HG02798 (cell line): ENCODE data around the gene IMPG2.

Source experiments
- ATAC-seq: cut with Tn5 transposase; IDR thresholded peaks from one replicate; pipeline ENCODE4 v1.9.1; 2021; ENCODE audit warnings: mild to moderate bottlenecking; ENCODE audit not compliant: unreplicated experiment, poor library complexity

IMPG2 gene

DNA sequence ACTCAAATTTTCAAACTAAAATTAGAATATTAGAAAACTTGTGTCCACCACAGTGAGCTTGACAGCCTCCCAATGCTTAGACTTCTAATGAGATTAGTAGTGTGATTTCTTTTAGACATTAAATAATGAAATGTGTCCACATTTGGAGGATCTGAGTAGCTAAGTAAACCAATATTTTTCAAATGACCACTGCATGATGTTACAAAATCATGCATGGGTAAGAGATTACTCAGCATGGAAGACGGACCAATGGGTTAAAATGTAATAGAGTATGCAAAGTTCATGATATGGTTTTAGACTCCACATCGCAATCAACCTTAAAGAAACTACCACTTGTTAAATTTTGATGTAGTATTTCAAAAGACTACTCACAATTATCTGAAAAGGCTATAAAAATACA lies 130.6 kb downstream of the IMPG2 start:
- ATAC-seq: no peak

DNA sequence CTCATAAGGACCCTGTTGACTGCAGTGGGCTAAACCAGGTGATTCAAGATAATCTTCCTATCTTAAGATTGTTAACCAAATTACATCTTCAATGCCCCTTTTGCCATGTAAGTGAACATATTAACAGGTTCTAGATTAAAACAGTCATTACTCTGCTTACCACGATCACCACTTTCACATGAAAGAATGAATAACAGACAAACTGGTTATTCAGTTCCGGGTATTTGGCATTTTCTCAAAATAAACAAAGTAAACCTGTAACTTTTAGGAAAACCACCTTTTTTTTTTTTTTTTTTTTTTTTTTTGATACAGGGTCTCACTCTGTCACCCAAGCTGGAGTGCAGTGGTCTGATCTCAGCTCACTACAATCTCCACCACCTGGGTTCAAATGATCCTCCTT lies 131.2 kb downstream of the IMPG2 start:
- ATAC-seq: no peak

DNA sequence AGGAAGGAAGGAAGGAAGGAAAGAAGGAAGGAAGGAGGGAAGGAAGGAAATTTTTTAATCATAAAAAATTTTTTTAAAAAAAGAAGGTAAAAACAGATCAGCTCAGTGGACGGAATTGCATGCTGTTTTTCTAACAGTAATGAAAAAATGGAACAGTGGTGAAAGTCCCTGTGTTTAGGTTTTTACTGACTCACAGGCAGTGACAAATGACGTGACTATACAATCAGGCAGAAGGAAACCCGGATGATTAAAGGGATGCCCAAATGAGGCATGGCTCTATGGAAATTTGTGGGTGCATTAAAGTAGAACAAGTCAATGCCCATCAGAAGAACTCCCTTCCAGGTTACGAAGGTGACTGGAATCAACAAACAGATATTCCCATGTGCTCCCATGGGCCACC lies 135.0 kb downstream of the IMPG2 start:
- no peak for ATAC-seq

DNA sequence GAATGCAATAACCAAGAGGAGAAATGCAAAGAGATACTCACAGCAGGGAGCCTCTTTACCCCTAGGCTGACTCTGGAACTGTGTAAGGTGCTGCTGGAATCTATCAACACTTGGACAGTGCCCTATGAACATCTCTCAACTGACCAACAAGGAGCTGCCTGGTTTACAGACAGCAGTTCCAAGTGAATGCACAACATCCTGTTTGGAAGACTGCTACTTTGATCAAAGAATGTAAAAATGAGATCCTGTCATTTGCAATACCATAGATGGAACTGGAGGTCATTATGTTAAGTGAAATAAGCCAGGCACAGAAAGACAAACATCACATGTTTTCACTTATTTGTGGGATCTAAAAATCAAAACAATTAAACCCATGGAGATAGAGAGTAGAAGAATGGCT lies 136.3 kb downstream of the IMPG2 start:
- ATAC-seq: no peak

DNA sequence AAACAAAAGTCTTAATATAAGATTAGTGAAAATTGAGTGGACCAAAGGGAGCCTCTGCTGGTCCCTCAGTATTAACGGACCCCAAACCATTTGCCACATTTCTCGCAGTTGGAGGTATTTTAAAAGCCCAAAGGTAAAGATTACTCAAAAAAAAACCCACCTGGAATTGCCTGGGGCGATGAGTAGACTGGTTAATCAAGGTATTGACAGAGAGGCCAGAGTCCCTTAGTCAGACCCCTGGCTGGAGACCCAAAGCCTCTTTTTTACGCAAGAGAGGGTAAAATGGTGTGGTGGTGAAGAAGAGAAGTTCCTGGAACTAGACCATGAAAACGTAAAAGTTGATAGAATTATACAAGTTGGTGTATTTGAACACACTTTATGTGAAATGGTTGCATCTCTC lies 137.2 kb downstream of the IMPG2 start:
- ATAC-seq: no peak

DNA sequence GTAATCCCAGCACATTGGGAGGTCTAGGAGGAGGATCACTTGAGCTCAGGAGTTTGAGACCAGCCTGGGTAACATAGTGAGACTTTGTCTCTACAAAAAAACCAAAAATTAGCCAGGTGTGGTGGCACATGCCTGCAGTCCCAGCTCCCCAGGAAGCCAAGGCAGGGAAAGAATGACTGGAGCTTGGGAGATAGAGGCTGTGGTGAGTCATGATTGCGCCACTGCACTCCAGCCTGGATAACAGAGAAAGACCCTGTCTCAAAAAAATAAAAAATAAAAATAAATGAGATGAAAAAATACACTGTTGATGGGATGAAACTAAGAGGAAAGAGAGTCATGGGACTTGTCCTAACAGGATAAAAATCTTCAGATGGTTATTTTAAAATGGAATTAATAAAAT lies 137.6 kb downstream of the IMPG2 start:
- no peak for ATAC-seq

DNA sequence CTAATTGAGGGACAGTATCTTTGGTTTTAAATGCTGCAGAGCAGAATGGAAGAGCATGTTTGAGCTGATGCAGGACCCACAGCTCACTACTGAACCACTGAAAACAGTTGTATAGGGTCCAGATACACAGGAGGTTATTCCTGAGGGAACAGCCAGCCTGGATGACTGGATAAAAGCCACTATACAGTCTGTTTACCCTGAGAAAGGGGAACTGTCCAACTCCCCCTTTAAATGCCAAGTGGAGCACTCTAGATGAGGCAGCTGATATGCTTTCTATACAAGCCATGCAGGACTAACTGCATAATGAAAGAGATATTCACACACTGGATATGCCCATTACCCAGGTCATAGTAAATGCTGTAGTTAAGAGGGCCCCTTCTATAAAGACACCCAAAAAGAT lies 138.6 kb downstream of the IMPG2 start:
- no peak for ATAC-seq

DNA sequence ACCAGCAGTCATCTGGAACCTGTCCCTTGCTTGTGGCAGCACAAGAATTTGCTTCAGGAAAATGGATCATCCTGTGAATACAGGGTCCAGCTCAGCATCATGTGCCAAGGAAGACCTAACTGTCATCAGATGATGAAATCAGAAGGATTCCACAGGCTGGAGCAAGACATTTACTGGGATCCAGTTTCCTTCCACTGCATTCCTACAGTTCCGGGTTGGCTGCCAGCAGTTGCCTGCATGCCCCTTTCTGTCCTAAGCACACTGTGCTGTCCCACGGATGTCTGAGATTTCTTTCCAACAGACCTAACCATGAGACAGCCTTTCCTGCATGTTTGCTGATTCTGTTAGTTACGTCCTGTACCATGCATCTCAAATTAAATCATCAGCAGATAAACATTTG lies 140.7 kb downstream of the IMPG2 start:
- ATAC-seq: no peak

DNA sequence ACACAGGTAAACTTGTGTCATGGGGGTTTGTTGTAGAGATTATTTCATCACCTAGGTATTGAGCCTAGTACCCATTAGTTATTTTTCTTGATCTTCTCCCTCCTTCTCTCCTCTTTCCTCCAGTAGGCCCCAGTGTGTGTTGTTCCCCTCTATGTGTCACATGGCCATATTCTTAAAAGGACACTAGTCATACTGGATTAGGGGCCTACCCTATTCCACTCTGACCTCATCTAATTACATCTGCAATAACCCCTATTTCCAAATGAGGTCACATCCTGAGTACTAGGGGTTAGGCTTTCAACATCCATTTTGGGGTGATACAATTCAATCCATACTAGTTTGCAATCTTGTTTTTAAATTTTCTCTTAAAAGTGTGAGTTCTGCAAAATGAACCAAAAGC lies 142.8 kb downstream of the IMPG2 start:
- ATAC-seq: no peak
